HCT116 (cell line): ENCODE data around the gene SCNN1B. TPM values are rescaled to one million over a fixed set of nuclear protein-coding genes. Genes with fewer than 3 reads are reported as not detected.

Experiments
- ATAC-seq: fragments of 200-7000 bp; cut with Tn5 transposase; 2 replicates; pipeline ENCODE4 v1.9.1; 2020; ENCODE audit warnings: mild to moderate bottlenecking, moderate library complexity
- BruUV-seq: library from RNA; stranded (reverse); fragments of 400-500 nt; replicated peaks from 2 replicates; lab custom pipeline; 2021; lab: Mats Ljungman, UMichigan
- CTCF ChIA-PET: fragments of 300-600 bp; sonication (Branson Sonifier 250); formaldehyde crosslinking; loops from one replicate; lab custom pipeline; 2021; ENCODE audit warnings: antibody characterized with exemption; lab: Charles Lee
- POLR2A ChIA-PET: fragments of 300-600, 350-600 bp; sonication (Branson Sonifier 250); formaldehyde crosslinking; loops from one replicate; lab custom pipeline; 2021; ENCODE audit warnings: antibody characterized with exemption; lab: Charles Lee
- RAD21 ChIA-PET, 2 experiments: fragments of 300-600 bp; sonication (Branson Sonifier 250); formaldehyde crosslinking; loops; one replicate each; lab custom pipeline; 2023; ENCODE audit warnings: low total read pairs in 2 of 2; ENCODE audit not compliant: uncharacterized antibody in 2 of 2, unreplicated experiment in 2 of 2, low non-redundant PET in 1 of 2; lab: Charles Lee
- DNase-seq: peaks from one replicate; pipeline ENCODE4 v3.0.0-alpha.2; 2010; ENCODE audit warnings: low read depth, low spot score
- H2AFZ ChIP-seq: fragments of 200-600 bp; shearing (Covaris generic), sonication (generic); 2 replicates; pipeline ENCODE4 v1.6.1; 2017; ENCODE audit warnings: low read depth, mixed run types, mixed read lengths, antibody characterized with exemption, low read length; ENCODE audit not compliant: poor library complexity, severe bottlenecking
- H3K27ac ChIP-seq: 2 replicates; pipeline ENCODE4 v1.5.1; 2012; ENCODE audit warnings: low read depth, low read length
- H3K27me3 ChIP-seq: fragments of 200-600 bp; sonication (generic); 2 replicates; pipeline ENCODE4 v1.6.1; 2016; ENCODE audit warnings: mixed run types, low read length, mixed read lengths; ENCODE audit not compliant: insufficient read depth
- H3K36me3 ChIP-seq, 2 experiments: fragments of 200-500 bp in 1 of 2; fragments of 200-600 bp in 1 of 2; sonication (Bioruptor generic) in 1 of 2; sonication (generic) in 1 of 2; 2 replicates each; pipeline versions ENCODE4 v1.5.1 to v1.6.1; 2014 to 2016; ENCODE audit warnings: low read length in 2 of 2, inconsistent platforms in 1 of 2, mixed read lengths in 1 of 2, mixed run types in 1 of 2; ENCODE audit not compliant: insufficient read depth in 2 of 2, control insufficient read depth in 1 of 2
- H3K4me1 ChIP-seq, 2 experiments: fragments of 200-600 bp in 1 of 2; sonication (generic) in 1 of 2; 2 replicates each; pipeline versions ENCODE4 v1.5.1 to v1.6.1; 2012 to 2017; ENCODE audit warnings: low read length in 2 of 2, inconsistent platforms in 1 of 2, mild to moderate bottlenecking in 1 of 2, mixed read lengths in 1 of 2, mixed run types in 1 of 2, moderate library complexity in 1 of 2; ENCODE audit not compliant: insufficient read depth in 2 of 2, control insufficient read depth in 1 of 2
- H3K4me2 ChIP-seq: fragments of 200-600 bp; sonication (generic); 2 replicates; pipeline ENCODE4 v1.6.1; 2017; ENCODE audit warnings: mixed run types, low read length, mixed read lengths
- H3K4me3 ChIP-seq, 2 experiments: fragments of 200-600 bp in 1 of 2; sonication (generic) in 1 of 2; replicated peaks in 1 of 2; 2 replicates each; pipeline ENCODE4 v1.5.1; 2011 to 2016; ENCODE audit warnings: low read length in 2 of 2, control low read depth in 1 of 2, low read depth in 1 of 2, mild to moderate bottlenecking in 1 of 2, mixed read lengths in 1 of 2, mixed run types in 1 of 2
- H3K79me2 ChIP-seq: fragments of 200-600 bp; sonication (generic); 2 replicates; pipeline ENCODE4 v1.6.1; 2017; ENCODE audit warnings: mild to moderate bottlenecking, mixed run types, low read length, moderate library complexity, mixed read lengths; ENCODE audit not compliant: insufficient read depth
- H3K9ac ChIP-seq: fragments of 200-600 bp; sonication (generic); 2 replicates; pipeline ENCODE4 v1.6.1; 2016; ENCODE audit warnings: low read length, mixed read lengths
- H3K9me2 ChIP-seq: fragments of 200-600 bp; sonication (generic), shearing (Covaris generic); 2 replicates; pipeline ENCODE4 v1.6.1; 2017; ENCODE audit warnings: mixed run types, mild to moderate bottlenecking, moderate library complexity; ENCODE audit not compliant: insufficient read depth
- H3K9me3 ChIP-seq, 2 experiments: fragments of 200-500 bp in 1 of 2; fragments of 200-600 bp in 1 of 2; sonication (Bioruptor generic) in 1 of 2; sonication (generic) in 1 of 2; 2 replicates each; pipeline ENCODE4 v1.6.1; 2014 to 2017; ENCODE audit warnings: low read length in 2 of 2, mixed read lengths in 2 of 2, inconsistent platforms in 1 of 2, low read depth in 1 of 2, mild to moderate bottlenecking in 1 of 2, mixed run types in 1 of 2, moderate library complexity in 1 of 2; ENCODE audit not compliant: control insufficient read depth in 1 of 2, insufficient read depth in 1 of 2
- H4K20me1 ChIP-seq: fragments of 200-600 bp; sonication (generic), shearing (Covaris generic); 2 replicates; pipeline ENCODE4 v1.6.1; 2017; ENCODE audit warnings: mixed run types, mild to moderate bottlenecking, moderate library complexity; ENCODE audit not compliant: insufficient read depth
- CBX3 ChIP-seq: IDR thresholded peaks from 2 replicates; pipeline ENCODE4 v1.6.1; 2012; ENCODE audit warnings: low read depth
- EGR1 ChIP-seq: IDR thresholded peaks from 2 replicates; pipeline ENCODE4 v1.6.1; 2012; ENCODE audit warnings: low read depth
- ELF1 ChIP-seq: IDR thresholded peaks from 2 replicates; pipeline ENCODE4 v1.6.1; 2012; ENCODE audit warnings: low read depth, borderline replicate concordance
- EZH2phosphoT487 ChIP-seq: fragments of 200-600 bp; IDR thresholded peaks from 2 replicates; pipeline ENCODE4 v1.6.1; 2018; ENCODE audit warnings: antibody characterized with exemption, borderline replicate concordance
- JUND ChIP-seq: IDR thresholded peaks from 2 replicates; pipeline ENCODE4 v1.6.1; 2012
- MAX ChIP-seq: IDR thresholded peaks from 2 replicates; pipeline ENCODE4 v1.6.1; 2012
- POLR2AphosphoS5 ChIP-seq: IDR thresholded peaks from 2 replicates; pipeline ENCODE4 v1.6.1; 2011; ENCODE audit warnings: mild to moderate bottlenecking, low read depth, low read length, moderate library complexity
- RAD21 ChIP-seq: IDR thresholded peaks from 2 replicates; pipeline ENCODE4 v1.6.1; 2012; ENCODE audit warnings: low read depth, mild to moderate bottlenecking
- REST ChIP-seq: IDR thresholded peaks from 2 replicates; pipeline ENCODE4 v1.6.1; 2012; ENCODE audit warnings: low read depth
- SRF ChIP-seq: IDR thresholded peaks from 2 replicates; pipeline ENCODE4 v1.6.1; 2012; ENCODE audit warnings: low read depth
- TCF7L2 ChIP-seq: IDR thresholded peaks from 2 replicates; pipeline ENCODE4 v1.7.0; 2011; ENCODE audit warnings: borderline replicate concordance, inconsistent platforms; ENCODE audit not compliant: insufficient read depth, insufficient read length; ENCODE audit errors: extremely low read depth
- YY1 ChIP-seq: IDR thresholded peaks from 2 replicates; pipeline ENCODE4 v1.6.1; 2011; ENCODE audit warnings: low read length, low read depth, moderate library complexity, mild to moderate bottlenecking; ENCODE audit not compliant: insufficient replicate concordance; ENCODE audit errors: extremely low read depth
- ZNF274 ChIP-seq: fragments of 200-500 bp; sonication (Bioruptor generic); IDR thresholded peaks from 2 replicates; pipeline ENCODE4 v1.6.1; 2014; ENCODE audit warnings: mild to moderate bottlenecking, low read depth, low read length, inconsistent platforms
- intact Hi-C: fragments of 100-400 bp; cut with micrococcal nuclease; formaldehyde crosslinking; loops from 2 replicates; pipeline ENCODE4 v1.10.0; 2022
- total RNA-seq: library from RNA; stranded (reverse); gene quantifications from one replicate; pipeline ENCODE4 v1.2.1, GENCODE V29; 2021; ENCODE audit not compliant: unreplicated experiment
- TF ChIP-seq, protein P1 (sequence below), 3 experiments: fragments of 200-600 bp in 1 of 3; sonication (generic) in 1 of 3; IDR thresholded peaks in 2 of 3; conservative IDR thresholded peaks in 1 of 3; 2 replicates each; pipeline ENCODE4 v1.5.1; 2012 to 2017; ENCODE audit warnings: low read depth in 2 of 3, low read length in 2 of 3, antibody characterized with exemption in 1 of 3, borderline replicate concordance in 1 of 3, control low read depth in 1 of 3, mild to moderate bottlenecking in 1 of 3, mixed read lengths in 1 of 3, mixed run types in 1 of 3, moderate library complexity in 1 of 3; ENCODE audit not compliant: insufficient read depth in 1 of 3

Gene SCNN1B
- total RNA-seq, 1 experiment from 2014 or later: 0.37 TPM

DNA sequence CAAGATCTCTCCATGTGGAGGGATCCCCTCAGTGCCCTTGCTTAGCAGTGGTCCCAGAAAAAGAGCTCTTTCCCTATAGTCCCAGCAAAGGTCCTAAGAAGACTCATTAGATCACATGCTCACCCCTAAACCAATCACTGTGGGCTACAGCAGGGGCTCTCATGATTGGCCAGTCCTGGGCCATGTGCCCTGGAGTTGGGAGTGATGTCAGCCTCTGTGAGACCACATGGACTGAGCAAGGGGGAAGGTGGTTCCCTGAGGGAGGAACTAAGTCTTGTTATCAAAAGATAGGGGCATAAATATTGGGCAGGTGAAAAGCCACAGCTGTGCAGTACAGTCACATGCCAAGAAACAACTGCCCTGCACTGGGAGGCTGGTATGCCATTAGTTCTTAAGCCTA is 51.3 kb downstream of the SCNN1B start:
- H3K27me3 ChIP-seq: no peaks in the 10 kb centered on the region
- no peaks in the 10 kb centered on the region for H4K20me1 ChIP-seq
- no peaks in the 10 kb centered on the region for H3K79me2 ChIP-seq
- H3K4me1 ChIP-seq: no peaks in the 10 kb centered on the region
- H3K9me3 ChIP-seq: no peaks in the 10 kb centered on the region
- H3K27ac ChIP-seq: no peak overlapping the region
- BruUV-seq: no TSS peak
- no peaks in the 10 kb centered on the region for H3K9me2 ChIP-seq
- H3K9ac ChIP-seq: no peak overlapping the region
- intact Hi-C loops: no loop called here
- DNase-seq: no peak
- no peaks in the 10 kb centered on the region for H3K36me3 ChIP-seq
- TF ChIP-seq RAD21 (no peak), EZH2phosphoT487 (no peak)
- TF ChIP-seq, all 23 proteins: peak for 0
- Histone ChIP-seq H3K4me2 (no peak overlapping the region), H2AFZ (no peak overlapping the region), H3K4me3 (no peak overlapping the region)
- ChIA-PET CTCF (no interaction called here), RAD21 (no interaction called here), POLR2A (no interaction called here)
- peak; percentile 63 for ATAC-seq

GRCh38 chr16:23354246-23354645 is 52.1 kb downstream of the SCNN1B start:
- CTCF ChIA-PET: no interaction called here
- Histone ChIP-seq H3K27ac (no peak overlapping the region), H3K9me2 (no peaks in the 10 kb centered on the region)
- DNase-seq: no peak
- BruUV-seq: no TSS peak
- no peak for TF ChIP-seq JUND
- no peak for TF ChIP-seq RAD21
- no peak for TF ChIP-seq POLR2AphosphoS5
- no peak for TF ChIP-seq REST
- no peak for TF ChIP-seq ZNF274
- no peak for TF ChIP-seq CBX3
- no peak for TF ChIP-seq ELF1
- no peak for TF ChIP-seq SRF
- TF ChIP-seq EGR1: no peak
- no peak for TF ChIP-seq TCF7L2
- no peak for TF ChIP-seq YY1
- TF ChIP-seq, protein P1, sequence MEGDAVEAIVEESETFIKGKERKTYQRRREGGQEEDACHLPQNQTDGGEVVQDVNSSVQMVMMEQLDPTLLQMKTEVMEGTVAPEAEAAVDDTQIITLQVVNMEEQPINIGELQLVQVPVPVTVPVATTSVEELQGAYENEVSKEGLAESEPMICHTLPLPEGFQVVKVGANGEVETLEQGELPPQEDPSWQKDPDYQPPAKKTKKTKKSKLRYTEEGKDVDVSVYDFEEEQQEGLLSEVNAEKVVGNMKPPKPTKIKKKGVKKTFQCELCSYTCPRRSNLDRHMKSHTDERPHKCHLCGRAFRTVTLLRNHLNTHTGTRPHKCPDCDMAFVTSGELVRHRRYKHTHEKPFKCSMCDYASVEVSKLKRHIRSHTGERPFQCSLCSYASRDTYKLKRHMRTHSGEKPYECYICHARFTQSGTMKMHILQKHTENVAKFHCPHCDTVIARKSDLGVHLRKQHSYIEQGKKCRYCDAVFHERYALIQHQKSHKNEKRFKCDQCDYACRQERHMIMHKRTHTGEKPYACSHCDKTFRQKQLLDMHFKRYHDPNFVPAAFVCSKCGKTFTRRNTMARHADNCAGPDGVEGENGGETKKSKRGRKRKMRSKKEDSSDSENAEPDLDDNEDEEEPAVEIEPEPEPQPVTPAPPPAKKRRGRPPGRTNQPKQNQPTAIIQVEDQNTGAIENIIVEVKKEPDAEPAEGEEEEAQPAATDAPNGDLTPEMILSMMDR (IDR thresholded peaks at IDR 0.05 in 2 of 3, conservative IDR thresholded peaks at IDR 0.05 in 1 of 3; ENCODE audit: borderline replicate concordance in 1 of 3, insufficient read depth in 1 of 3, low read depth in 2 of 3, low read length in 2 of 3): no peak
- TF ChIP-seq MAX: no peak
- TF ChIP-seq, all 23 proteins: peak for 0
- no peaks in the 10 kb centered on the region for H3K36me3 ChIP-seq
- POLR2A ChIA-PET: no interaction called here
- no peaks in the 10 kb centered on the region for H3K4me1 ChIP-seq
- no peaks in the 10 kb centered on the region for H3K79me2 ChIP-seq
- H3K9me3 ChIP-seq: no peaks in the 10 kb centered on the region
- intact Hi-C loops: no loop called here
- ATAC-seq: no peak
- RAD21 ChIA-PET: no interaction called here
- no peak overlapping the region for H3K9ac ChIP-seq
- H3K4me2 ChIP-seq: no peak overlapping the region
- no peaks in the 10 kb centered on the region for H4K20me1 ChIP-seq
- no peak overlapping the region for H2AFZ ChIP-seq
- H3K27me3 ChIP-seq: no peaks in the 10 kb centered on the region
- no peak overlapping the region for H3K4me3 ChIP-seq
